Pancreas (tissue), 10 donors: ENCODE measurements around the gene ZBTB12. TPM values are rescaled to one million over a fixed set of nuclear protein-coding genes. Genes with fewer than 3 reads are reported as not detected.

Experiments used
- ATAC-seq, 4 donors: fragments of 200-7000 bp; cut with Tn5 transposase; one replicate each; pipeline versions ENCODE4 v1.8.0 to v1.9.1; 2020; ENCODE audit warnings: mild to moderate bottlenecking in 4 of 4, moderate library complexity in 4 of 4
- DNase-seq, 6 donors: peaks; one replicate each; pipeline ENCODE4 v3.0.0-alpha.2; 2020
- FAIRE-seq: peaks from 2 replicates; lab custom pipeline; 2012; peaks lifted over from hg19 to GRCh38; lab: Jason Lieb, UNC
- H3K27ac ChIP-seq, 4 donors: fragments of 200-600 bp; sonication (generic); 1 replicate in 3 of 4; 2 replicates in 1 of 4; pipeline versions ENCODE4 v1.5.0 to v1.8.0; 2020
- H3K27me3 ChIP-seq, 4 donors: fragments of 200-600 bp; one replicate each; pipeline ENCODE4 v1.8.0; 2021
- H3K36me3 ChIP-seq, 3 donors: fragments of 200-600 bp; sonication (generic) in 1 of 3; one replicate each; pipeline versions ENCODE4 v1.5.0 to v1.8.0; 2020 to 2021
- H3K4me1 ChIP-seq, 3 donors: fragments of 200-600 bp; one replicate each; pipeline ENCODE4 v1.8.0; 2021
- H3K4me3 ChIP-seq, 4 donors: fragments of 200-600 bp; sonication (generic) in 2 of 4; one replicate each; pipeline versions ENCODE4 v1.5.0 to v1.8.0; 2020 to 2021
- H3K9me3 ChIP-seq, 4 donors: fragments of 200-600 bp; one replicate each; pipeline ENCODE4 v1.8.0; 2021
- CTCF ChIP-seq, 4 donors: fragments of 200-600 bp; sonication (generic) in 3 of 4; IDR thresholded peaks; one replicate each; pipeline versions ENCODE4 v1.5.0 to v1.8.0; 2021; ENCODE audit warnings: antibody characterized with exemption in 4 of 4
- WGBS, 2 donors: extraction: QIAGEN DNeasy Blood & Tissue Kit; methylation state at CpG; one replicate each; pipeline ENCODE4 v1.1.7; 2013; 5-methylcytosine and 5-hydroxymethylcytosine counted together
- intact Hi-C, 3 donors: fragments of 100-400 bp; cut with DNase I; formaldehyde crosslinking; loops; one replicate each; pipeline versions ENCODE4 v1.11.1 to v1.14.2; 2022
- polyA plus RNA-seq, 2 donors: library from polyadenylated mRNA; stranded (reverse); fragments of 200-250 nt; gene quantifications; one replicate each; pipeline ENCODE4 v1.2.3, GENCODE V29; 2013
- total RNA-seq, 6 donors: library from RNA; stranded (reverse); fragmentation: NEBNext Ultra II Directional in 4 of 6; extraction: Animal tissue kit (Norgen Biotek cat#: 25700) in 4 of 6; gene quantifications; one replicate each; pipeline versions ENCODE4 v1.2.1 to v1.2.4, GENCODE V29; 2021 to 2023
- donor health status: healthy with polysubstance abuse.
- donor health status: DM: no; HTN: no; CAD: no; lungs with moderate emphysema.
- donor health status: DM: no; HTN: no; CAD: no.
- donor health status: control.
- donor health status: control.
- donor health status: Bipolar disorder and iron deficiency.
- donor health status: DM: yes; HTN: yes; CAD: no.
- donor health status: DM: no; HTN: no; CAD: no.
- donor health status: DM: no; HTN: no; CAD: no.
- donor health status: DM: yes; HTN: yes; CAD: no.

The ZBTB12 gene
- total and polyA plus RNA-seq, 8 donors: 0.60 to 4.5 (median 2.1) TPM

- Histone ChIP-seq H3K4me3 (peak overlapping the region in 3 of 4 donors; percentile 20 to 36 (median 26)), H3K27me3 (no peaks in the 10 kb centered on the region), H3K4me1 (peaks cover 0 to 19% (median 6%) of the 10 kb centered on the region in 3 donors), H3K27ac (peak overlapping the region in 2 of 4 donors; percentile 68 to 78), H3K36me3 (peaks cover 3 to 25% (median 13%) of the 10 kb centered on the region in 3 donors), H3K9me3 (no peaks in the 10 kb centered on the region)
- DNase-seq (no peak), FAIRE-seq (no peak), ATAC-seq (no peak)
- TF ChIP-seq CTCF (IDR thresholded peaks at IDR 0.05): no peak
- intact Hi-C loops: no loop called here
- WGBS, 2 donors: 75% methylated on average over 13 of the region's 13 CpGs
Measured at GRCh38 chr6:31879143-31879542, 22.7 kb downstream of the ZBTB12 start.

- ATAC-seq (peak; percentile 54 to 70 (median 64)), DNase-seq (peak in 2 of 6 donors; percentile 37 to 49), FAIRE-seq (no peak)
- no peak for TF ChIP-seq CTCF (IDR thresholded peaks at IDR 0.05)
- Histone ChIP-seq H3K4me3 (peak within 1 kb of the TSS in 3 of 4 donors; percentile 20 to 36 (median 26)), H3K36me3 (peaks cover 0 to 21% (median 11%) of the 10 kb centered on the region in 3 donors), H3K4me1 (peaks cover 0 to 19% (median 6%) of the 10 kb centered on the region in 3 donors), H3K27ac (peak within 1 kb of the TSS; percentile 11 to 78 (median 45)), H3K9me3 (no peaks in the 10 kb centered on the region), H3K27me3 (no peaks in the 10 kb centered on the region)
- WGBS, 2 donors: 52 to 57% methylated on average over 18 of the region's 18 CpGs
- intact Hi-C loops: no loop called here
Measured at GRCh38 chr6:31878726-31879125, 23.2 kb downstream of the ZBTB12 start, which contains the start of gene SLC44A4. SLC44A4 (minus strand) TSS chr6:31878997; CDS start chr6:31878980, 17 bp downstream.

- TF ChIP-seq CTCF (IDR thresholded peaks at IDR 0.05): no peak
- no peak for FAIRE-seq
- peak in 1 of 6 donors; percentile 16 for DNase-seq
- ATAC-seq: peak in 2 of 4 donors; percentile 4 to 6
- peak overlapping the region; percentile 11 to 78 (median 45) for H3K27ac ChIP-seq
- no peaks in the 10 kb centered on the region for H3K27me3 ChIP-seq
- 83% methylated on average over 3 of the region's 3 CpGs for WGBS, 2 donors
- H3K9me3 ChIP-seq: no peaks in the 10 kb centered on the region
- peaks cover 0 to 19% (median 6%) of the 10 kb centered on the region in 3 donors for H3K4me1 ChIP-seq
- H3K36me3 ChIP-seq: peaks cover 0 to 16% (median 7%) of the 10 kb centered on the region in 3 donors
- peak overlapping the region in 3 of 4 donors; percentile 20 to 36 (median 26) for H3K4me3 ChIP-seq
- intact Hi-C loops: no loop called here
Measured at GRCh38 chr6:31878222-31878621, 23.7 kb downstream of the ZBTB12 start.

GRCh38 chr6:31877651-31878161 is 24.2 kb downstream of the ZBTB12 start:
- intact Hi-C loops: no loop called here
- 38 to 44% methylated on average over 9 to 10 of the region's 10 CpGs for WGBS, 2 donors
- FAIRE-seq (no peak), DNase-seq (peak in 5 of 6 donors; percentile 51 to 85 (median 73)), ATAC-seq (peak; percentile 80 to 91 (median 88))
- TF ChIP-seq CTCF (IDR thresholded peaks at IDR 0.05): no peak
- peaks cover 0 to 11% (median 7%) of the 10 kb centered on the region in 3 donors for H3K36me3 ChIP-seq
- H3K4me3 ChIP-seq: peak overlapping the region in 1 of 4 donors; percentile 36
- no peaks in the 10 kb centered on the region for H3K27me3 ChIP-seq
- no peaks in the 10 kb centered on the region for H3K9me3 ChIP-seq
- H3K27ac ChIP-seq: peak overlapping the region; percentile 11 to 78 (median 45)
- peaks cover 0 to 19% (median 6%) of the 10 kb centered on the region in 3 donors for H3K4me1 ChIP-seq
